SK-N-MC (cell line): ENCODE results near the gene COLGALT1.

Source experiments
- EZH2 ChIP-seq: fragments of 200-600 bp; sonication (generic); IDR thresholded peaks from one replicate; pipeline ENCODE4 v1.6.1; 2017; ENCODE audit warnings: antibody characterized with exemption
- FOXP2 ChIP-seq: optimal IDR thresholded peaks from 2 replicates; pipeline ENCODE3; 2011; ENCODE audit warnings: mild to moderate bottlenecking, moderate library complexity; ENCODE audit not compliant: insufficient read depth; ENCODE audit errors: extremely low read length, control extremely low read depth
- POLR2AphosphoS5 ChIP-seq: IDR thresholded peaks from 2 replicates; pipeline ENCODE4 v1.6.1; 2012; ENCODE audit warnings: mild to moderate bottlenecking, low read depth, low read length, borderline replicate concordance

DNA sequence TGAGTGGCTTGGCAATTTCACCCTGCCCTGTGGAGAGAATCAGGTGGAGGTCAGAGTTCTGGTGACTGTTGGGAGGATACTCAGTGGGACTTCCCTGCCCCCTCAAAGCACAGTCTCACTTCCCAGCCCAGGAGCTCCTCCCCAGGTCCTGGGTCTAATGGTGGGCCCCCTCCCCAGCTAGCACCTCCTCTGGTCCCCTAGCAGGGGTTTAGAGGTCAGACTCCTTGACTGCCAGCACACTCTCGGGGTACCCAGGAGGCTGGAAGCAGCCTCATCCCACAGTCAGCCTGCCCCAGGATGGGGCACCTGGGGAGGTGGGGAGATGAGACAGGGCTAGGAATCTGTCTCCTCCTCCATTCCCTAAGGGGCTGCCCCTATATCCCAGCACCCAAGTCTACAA lies 65.2 kb downstream of the COLGALT1 start:
- TF ChIP-seq POLR2AphosphoS5 (no peak), EZH2 (no peak), FOXP2 (no peak)
